SH-SY5Y (cell line): ENCODE measurements around the gene BABAM2.

Experiments used
- GATA2 ChIP-seq: IDR thresholded peaks from 2 replicates; pipeline ENCODE4 v1.6.1; 2011; ENCODE audit warnings: mild to moderate bottlenecking, low read depth, low read length
- GATA3 ChIP-seq: IDR thresholded peaks from 2 replicates; pipeline ENCODE4 v1.6.1; 2011; ENCODE audit warnings: low read depth, mild to moderate bottlenecking, low read length, moderate library complexity

DNA sequence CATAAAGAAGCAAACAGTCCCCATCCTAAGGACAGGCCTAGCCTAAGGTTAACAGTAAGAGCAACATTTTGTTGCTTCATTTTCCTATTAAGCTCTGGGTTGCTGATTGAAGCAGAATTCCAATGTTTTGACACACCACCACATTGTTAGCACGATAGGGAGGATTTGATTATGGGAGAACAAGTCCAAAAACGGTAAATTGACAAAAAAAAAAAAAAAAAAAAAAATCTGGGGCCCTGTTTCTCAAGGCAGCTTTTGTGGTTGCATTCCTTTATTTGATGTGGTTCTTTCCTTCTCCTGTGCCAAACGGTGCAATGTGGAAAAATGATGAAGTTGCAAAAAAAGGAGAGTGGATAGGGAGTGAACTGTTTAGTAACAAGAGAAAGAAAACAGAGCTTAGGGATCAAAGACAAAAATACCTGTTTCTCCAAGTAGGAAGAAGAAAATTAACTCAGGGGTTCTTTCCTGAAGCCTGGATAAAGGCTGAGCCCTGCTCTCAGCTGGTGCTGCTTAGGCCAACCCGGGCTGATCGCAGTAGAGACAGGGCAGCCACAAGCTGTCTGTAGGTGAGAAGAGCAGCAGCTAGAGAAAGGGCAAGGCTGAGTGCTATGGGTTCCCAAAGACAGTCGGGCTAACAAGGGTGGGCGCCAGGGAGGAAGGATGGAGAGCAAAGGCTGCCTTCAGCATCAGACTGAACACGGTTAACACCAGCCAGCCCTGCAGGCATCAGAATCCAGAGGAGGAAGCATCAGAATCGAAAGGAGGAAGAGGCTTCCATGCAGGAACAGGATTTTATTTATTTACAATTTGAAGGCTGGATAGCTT is 334.3 kb downstream of the BABAM2 start:
- TF ChIP-seq GATA2 (no peak), GATA3 (no peak)
